Stimulated activated effector memory CD8-positive, alpha-beta T cell treated with anti-CD3 and anti-CD28 coated beads, Interleukin-12 subunit alpha, Interleukin-12 subunit beta, amount 100 ng/mL, for 72 hours (primary cell): ENCODE measurements around the gene XRCC5.

Source experiments
- ATAC-seq: fragments of 150-1000 bp; cut with Tn5 transposase; 2 replicates; pipeline ENCODE4 v1.10.0; 2021
- DNase-seq, 2 donors: peaks; one replicate each; pipeline ENCODE4 v3.0.0; 2021 to 2022; ENCODE audit warnings: low spot score in 2 of 2
- H3K27ac Mint-ChIP-seq: one replicate; pipeline ENCODE4 v1.8.0; 2022; ENCODE audit warnings: mild to moderate bottlenecking, mixed read lengths
- H3K36me3 Mint-ChIP-seq: one replicate; pipeline ENCODE4 v1.8.0; 2022; ENCODE audit warnings: mild to moderate bottlenecking, mixed read lengths
- H3K4me1 Mint-ChIP-seq: one replicate; pipeline ENCODE4 v1.8.0; 2022; ENCODE audit warnings: mixed read lengths
- H3K4me3 Mint-ChIP-seq: one replicate; pipeline ENCODE4 v1.8.0; 2022; ENCODE audit warnings: mild to moderate bottlenecking, mixed read lengths
- H3K9me3 Mint-ChIP-seq: one replicate; pipeline ENCODE4 v1.8.0; 2022; ENCODE audit warnings: mixed read lengths

The XRCC5 gene

GRCh38 chr2:216149741-216150140, 40.6 kb downstream of the XRCC5 start:
- DNase-seq (no peak), ATAC-seq (peak; percentile 51)
- H3K27ac Mint-ChIP-seq: peak overlapping the region; percentile 76
- peaks cover 34% of the 10 kb centered on the region for H3K4me1 Mint-ChIP-seq
- no peaks in the 10 kb centered on the region for H3K36me3 Mint-ChIP-seq
- no peaks in the 10 kb centered on the region for H3K9me3 Mint-ChIP-seq
- H3K4me3 Mint-ChIP-seq: no peak overlapping the region

GRCh38 chr2:216151313-216152025, 42.3 kb downstream of the XRCC5 start:
- peak overlapping the region; percentile 38 for H3K27ac Mint-ChIP-seq
- no peak overlapping the region for H3K4me3 Mint-ChIP-seq
- no peaks in the 10 kb centered on the region for H3K9me3 Mint-ChIP-seq
- ATAC-seq (no peak), DNase-seq (no peak)
- H3K4me1 Mint-ChIP-seq: peaks cover 40% of the 10 kb centered on the region
- no peaks in the 10 kb centered on the region for H3K36me3 Mint-ChIP-seq

GRCh38 chr2:216155954-216156353, 46.8 kb downstream of the XRCC5 start:
- Mint-ChIP-seq H3K9me3 (no peaks in the 10 kb centered on the region), H3K4me1 (peaks cover 24% of the 10 kb centered on the region), H3K27ac (no peak overlapping the region), H3K36me3 (no peaks in the 10 kb centered on the region), H3K4me3 (no peak overlapping the region)
- ATAC-seq (no peak), DNase-seq (no peak)

- ATAC-seq (no peak), DNase-seq (no peak)
- no peak overlapping the region for H3K4me3 Mint-ChIP-seq
- H3K27ac Mint-ChIP-seq: no peak overlapping the region
- H3K9me3 Mint-ChIP-seq: no peaks in the 10 kb centered on the region
- H3K4me1 Mint-ChIP-seq: peaks cover 19% of the 10 kb centered on the region
- H3K36me3 Mint-ChIP-seq: no peaks in the 10 kb centered on the region
These were observed 47.7 kb downstream of the XRCC5 start for GRCh38 chr2:216156822-216157221.

- H3K4me3 Mint-ChIP-seq: no peak overlapping the region
- ATAC-seq: no peak
- peaks cover 10% of the 10 kb centered on the region for H3K4me1 Mint-ChIP-seq
- H3K36me3 Mint-ChIP-seq: no peaks in the 10 kb centered on the region
- H3K9me3 Mint-ChIP-seq: no peaks in the 10 kb centered on the region
- H3K27ac Mint-ChIP-seq: no peak overlapping the region
- DNase-seq: no peak
These were observed 50.0 kb downstream of the XRCC5 start for GRCh38 chr2:216159144-216159543.

GRCh38 chr2:216159646-216160045, 50.5 kb downstream of the XRCC5 start:
- Mint-ChIP-seq H3K9me3 (no peaks in the 10 kb centered on the region), H3K27ac (peak overlapping the region; percentile 3), H3K36me3 (no peaks in the 10 kb centered on the region), H3K4me1 (peaks cover 15% of the 10 kb centered on the region), H3K4me3 (no peak overlapping the region)
- DNase-seq (no peak), ATAC-seq (no peak)

- Mint-ChIP-seq H3K4me1 (peaks cover 11% of the 10 kb centered on the region), H3K27ac (no peak overlapping the region), H3K4me3 (no peak overlapping the region), H3K9me3 (no peaks in the 10 kb centered on the region), H3K36me3 (no peaks in the 10 kb centered on the region)
- ATAC-seq: no peak
- DNase-seq: no peak
These were observed 51.6 kb downstream of the XRCC5 start for GRCh38 chr2:216160786-216161185.

- no peak overlapping the region for H3K4me3 Mint-ChIP-seq
- no peak overlapping the region for H3K27ac Mint-ChIP-seq
- ATAC-seq (no peak), DNase-seq (no peak)
- H3K4me1 Mint-ChIP-seq: peaks cover 6% of the 10 kb centered on the region
- H3K9me3 Mint-ChIP-seq: no peaks in the 10 kb centered on the region
- no peaks in the 10 kb centered on the region for H3K36me3 Mint-ChIP-seq
These were observed 52.8 kb downstream of the XRCC5 start for GRCh38 chr2:216161967-216162366.

GRCh38 chr2:216163518-216163917, 54.4 kb downstream of the XRCC5 start:
- ATAC-seq: no peak
- no peak for DNase-seq
- Mint-ChIP-seq H3K4me1 (peaks cover 6% of the 10 kb centered on the region), H3K36me3 (no peaks in the 10 kb centered on the region), H3K27ac (peak overlapping the region; percentile 52), H3K4me3 (no peak overlapping the region), H3K9me3 (no peaks in the 10 kb centered on the region)

GRCh38 chr2:216164087-216164486, 54.9 kb downstream of the XRCC5 start:
- H3K36me3 Mint-ChIP-seq: no peaks in the 10 kb centered on the region
- H3K4me1 Mint-ChIP-seq: peaks cover 11% of the 10 kb centered on the region
- H3K27ac Mint-ChIP-seq: peak overlapping the region; percentile 52
- no peak overlapping the region for H3K4me3 Mint-ChIP-seq
- ATAC-seq: no peak
- no peaks in the 10 kb centered on the region for H3K9me3 Mint-ChIP-seq
- no peak for DNase-seq

- no peak for DNase-seq
- no peaks in the 10 kb centered on the region for H3K9me3 Mint-ChIP-seq
- H3K36me3 Mint-ChIP-seq: no peaks in the 10 kb centered on the region
- peak overlapping the region; percentile 10 for H3K27ac Mint-ChIP-seq
- H3K4me1 Mint-ChIP-seq: peaks cover 12% of the 10 kb centered on the region
- no peak for ATAC-seq
- no peak overlapping the region for H3K4me3 Mint-ChIP-seq
These were observed 55.4 kb downstream of the XRCC5 start for GRCh38 chr2:216164576-216164975.

GRCh38 chr2:216165711-216166110, 56.6 kb downstream of the XRCC5 start:
- Mint-ChIP-seq H3K4me1 (peaks cover 17% of the 10 kb centered on the region), H3K27ac (peak overlapping the region; percentile 52), H3K36me3 (no peaks in the 10 kb centered on the region), H3K9me3 (no peaks in the 10 kb centered on the region), H3K4me3 (no peak overlapping the region)
- DNase-seq: no peak
- ATAC-seq: no peak

- ATAC-seq: no peak
- Mint-ChIP-seq H3K4me3 (no peak overlapping the region), H3K27ac (peak overlapping the region; percentile 70), H3K36me3 (no peaks in the 10 kb centered on the region), H3K9me3 (no peaks in the 10 kb centered on the region), H3K4me1 (peaks cover 17% of the 10 kb centered on the region)
- no peak for DNase-seq
These were observed 59.9 kb downstream of the XRCC5 start for GRCh38 chr2:216169087-216169486.

- ATAC-seq (no peak), DNase-seq (no peak)
- Mint-ChIP-seq H3K4me1 (peaks cover 19% of the 10 kb centered on the region), H3K9me3 (no peaks in the 10 kb centered on the region), H3K36me3 (no peaks in the 10 kb centered on the region), H3K27ac (peak overlapping the region; percentile 67), H3K4me3 (no peak overlapping the region)
These were observed 61.1 kb downstream of the XRCC5 start for GRCh38 chr2:216170076-216170763.

- Mint-ChIP-seq H3K9me3 (no peaks in the 10 kb centered on the region), H3K27ac (peak overlapping the region; percentile 67), H3K4me3 (no peak overlapping the region), H3K36me3 (no peaks in the 10 kb centered on the region), H3K4me1 (peaks cover 25% of the 10 kb centered on the region)
- DNase-seq (no peak), ATAC-seq (no peak)
These were observed 61.9 kb downstream of the XRCC5 start for GRCh38 chr2:216171011-216171410.

- H3K27ac Mint-ChIP-seq: no peak overlapping the region
These were observed 63.3 kb downstream of the XRCC5 start for GRCh38 chr2:216172493-216172892.

More at GRCh38 chr2:216172493-216172892, 63.3 kb downstream of the XRCC5 start:
- Mint-ChIP-seq H3K36me3 (no peaks in the 10 kb centered on the region), H3K4me3 (no peak overlapping the region), H3K4me1 (peaks cover 34% of the 10 kb centered on the region), H3K9me3 (no peaks in the 10 kb centered on the region)
- ATAC-seq (no peak), DNase-seq (no peak)
